Liver (tissue), 9 donors: ENCODE measurements around the gene PSMB7. TPM values are rescaled to one million over a fixed set of nuclear protein-coding genes. Genes with fewer than 3 reads are reported as not detected.

Source experiments
- DNase-seq: peaks from one replicate; pipeline ENCODE4 v3.0.0-alpha.2; 2017; ENCODE audit warnings: low spot score
- H3K27ac ChIP-seq, 2 donors: one replicate each; pipeline ENCODE4 v1.7.0; 2013; ENCODE audit warnings: inconsistent platforms in 2 of 2, low read length in 2 of 2, control low read depth in 1 of 2, low read depth in 1 of 2, mild to moderate bottlenecking in 1 of 2
- H3K27me3 ChIP-seq, 4 donors: one replicate each; pipeline versions ENCODE4 v1.6.1 to v1.7.0; 2013; ENCODE audit warnings: low read length in 3 of 4, inconsistent platforms in 1 of 4, mild to moderate bottlenecking in 1 of 4, moderate library complexity in 1 of 4; ENCODE audit not compliant: control insufficient read depth in 4 of 4, insufficient read depth in 4 of 4
- H3K36me3 ChIP-seq, 4 donors: one replicate each; pipeline versions ENCODE4 v1.6.1 to v1.7.0; 2013; ENCODE audit warnings: low read length in 3 of 4, mild to moderate bottlenecking in 3 of 4, low read depth in 1 of 4, moderate library complexity in 1 of 4; ENCODE audit not compliant: control insufficient read depth in 4 of 4, insufficient read depth in 3 of 4
- H3K4me1 ChIP-seq, 4 donors: one replicate each; pipeline versions ENCODE4 v1.6.1 to v1.7.0; 2013; ENCODE audit warnings: low read length in 3 of 4, mild to moderate bottlenecking in 3 of 4, moderate library complexity in 1 of 4; ENCODE audit not compliant: control insufficient read depth in 4 of 4, insufficient read depth in 4 of 4
- H3K4me3 ChIP-seq, 3 donors: one replicate each; pipeline versions ENCODE4 v1.6.1 to v1.7.0; 2013; ENCODE audit warnings: low read length in 3 of 3, control low read depth in 1 of 3, low read depth in 1 of 3, mild to moderate bottlenecking in 1 of 3
- H3K9ac ChIP-seq, 2 donors: one replicate each; pipeline ENCODE4 v1.7.0; 2013; ENCODE audit warnings: low read length in 2 of 2, mild to moderate bottlenecking in 2 of 2, moderate library complexity in 2 of 2, control low read depth in 1 of 2, low read depth in 1 of 2
- H3K9me3 ChIP-seq, 4 donors: one replicate each; pipeline versions ENCODE4 v1.6.1 to v1.7.0; 2013; ENCODE audit warnings: low read length in 3 of 4; ENCODE audit not compliant: control insufficient read depth in 4 of 4
- ATF3 ChIP-seq: IDR thresholded peaks from 2 replicates; pipeline ENCODE4 v1.6.1; 2016; ENCODE audit warnings: antibody characterized with exemption
- CTCF ChIP-seq: fragments of 150-350 bp; IDR thresholded peaks from 2 replicates; pipeline ENCODE4 v1.5.1; 2017; ENCODE audit warnings: improper control_type of control experiment, low read depth, low read length; ENCODE audit not compliant: missing input control
- EGR1 ChIP-seq, 2 donors: IDR thresholded peaks; 2 replicates each; pipeline ENCODE4 v1.6.1; 2016 to 2018; ENCODE audit warnings: antibody characterized with exemption in 2 of 2, low read depth in 2 of 2
- FOXA1 ChIP-seq: IDR thresholded peaks from 2 replicates; pipeline ENCODE4 v1.6.1; 2016; ENCODE audit warnings: antibody characterized with exemption
- FOXA2 ChIP-seq: IDR thresholded peaks from 2 replicates; pipeline ENCODE4 v1.6.1; 2016; ENCODE audit warnings: antibody characterized with exemption
- GABPA ChIP-seq, 2 donors: IDR thresholded peaks in 1 of 2; conservative IDR thresholded peaks in 1 of 2; 2 replicates each; pipeline ENCODE4 v1.6.1; 2016; ENCODE audit warnings: antibody characterized with exemption in 2 of 2, mild to moderate bottlenecking in 1 of 2, moderate library complexity in 1 of 2
- HNF4G ChIP-seq: IDR thresholded peaks from 2 replicates; pipeline ENCODE4 v1.6.1; 2016; ENCODE audit warnings: antibody characterized with exemption
- JUND ChIP-seq, 2 donors: IDR thresholded peaks; 2 replicates each; pipeline ENCODE4 v1.6.1; 2016; ENCODE audit warnings: antibody characterized with exemption in 2 of 2
- MAX ChIP-seq: IDR thresholded peaks from 2 replicates; pipeline ENCODE4 v1.6.1; 2016; ENCODE audit warnings: antibody characterized with exemption
- REST ChIP-seq: IDR thresholded peaks from 2 replicates; pipeline ENCODE4 v1.6.1; 2016; ENCODE audit warnings: antibody characterized with exemption, mild to moderate bottlenecking
- RXRA ChIP-seq, 2 donors: IDR thresholded peaks; 2 replicates each; pipeline ENCODE4 v1.6.1; 2017 to 2018; ENCODE audit warnings: antibody characterized with exemption in 2 of 2, mild to moderate bottlenecking in 1 of 2
- SP1 ChIP-seq: IDR thresholded peaks from 2 replicates; pipeline ENCODE4 v1.6.1; 2018; ENCODE audit warnings: antibody characterized with exemption, mild to moderate bottlenecking
- TAF1 ChIP-seq: conservative IDR thresholded peaks from 2 replicates; pipeline ENCODE4 v1.6.1; 2016; ENCODE audit warnings: antibody characterized with exemption, mild to moderate bottlenecking
- YY1 ChIP-seq: IDR thresholded peaks from 2 replicates; pipeline ENCODE4 v1.6.1; 2016; ENCODE audit warnings: antibody characterized with exemption, mild to moderate bottlenecking
- ZBTB33 ChIP-seq: IDR thresholded peaks from 2 replicates; pipeline ENCODE4 v1.6.1; 2016; ENCODE audit warnings: antibody characterized with exemption
- WGBS: extraction: QIAGEN DNeasy Blood & Tissue Kit; methylation state at CpG from one replicate; pipeline ENCODE4 v1.1.7; 2013; 5-methylcytosine and 5-hydroxymethylcytosine counted together
- polyA plus RNA-seq, 2 donors: library from polyadenylated mRNA; stranded (reverse) in 1 of 2; unstranded in 1 of 2; fragments of 200-250 nt in 1 of 2; fragments of >200 nt in 1 of 2; fragmentation: Nextera tagmentation in 1 of 2; extraction: Ambion mirVana in 1 of 2; gene quantifications; one replicate each; pipeline versions ENCODE4 v1.2.1 to v1.2.3, GENCODE V29; 2013 to 2015
- total RNA-seq, 2 donors: library from RNA; depleted of rRNA; stranded (reverse); fragments of >200 nt; gene quantifications; one replicate each; pipeline ENCODE4 v1.2.3, GENCODE V29; 2014
- donor health status: healthy.
- donor health status: healthy.
- donor health status: healthy.
- donor health status: healthy.
- donor health status: healthy.

The PSMB7 gene
- total and polyA plus RNA-seq, 4 donors = 90.9 to 183 (median 134) TPM

GRCh38 chr9:124373386-124373785, 41.9 kb downstream of the PSMB7 start (continued):
- TF ChIP-seq RXRA (IDR thresholded peaks at IDR 0.05) (no peak), REST (no peak)

GRCh38 chr9:124372038-124372437, 43.2 kb downstream of the PSMB7 start:
- no peak for TF ChIP-seq ATF3
- no peak for TF ChIP-seq TAF1
- TF ChIP-seq YY1 = no peak
- TF ChIP-seq MAX = no peak
- Histone ChIP-seq H3K9ac (no peak overlapping the region), H3K27me3 (no peaks in the 10 kb centered on the region), H3K4me3 (no peak overlapping the region), H3K27ac (no peak overlapping the region), H3K36me3 (peaks cover 0 to 3% (median under 1%) of the 10 kb centered on the region in 4 donors), H3K9me3 (no peaks in the 10 kb centered on the region), H3K4me1 (peaks cover 7 to 16% (median 14%) of the 10 kb centered on the region in 4 donors)
- no peak for DNase-seq

GRCh38 chr9:124370896-124371582, 44.2 kb downstream of the PSMB7 start:
- no peak for DNase-seq
- WGBS = 76% methylated on average over 9 of the region's 9 CpGs
- no peaks in the 10 kb centered on the region for H3K9me3 ChIP-seq
- H3K9ac ChIP-seq = no peak overlapping the region
- H3K4me3 ChIP-seq = no peak overlapping the region
- TF ChIP-seq TAF1 = no peak
- no peak for TF ChIP-seq HNF4G
- TF ChIP-seq FOXA2 = no peak
- no peak for TF ChIP-seq JUND (IDR thresholded peaks at IDR 0.05)
- no peak for TF ChIP-seq FOXA1
- no peak for TF ChIP-seq SP1
- no peak for TF ChIP-seq EGR1 (IDR thresholded peaks at IDR 0.05; ENCODE audit: low read depth in 2 of 2)
- TF ChIP-seq CTCF = no peak
- TF ChIP-seq GABPA (IDR thresholded peaks at IDR 0.05 in 1 of 2, conservative IDR thresholded peaks at IDR 0.05 in 1 of 2) = no peak
- TF ChIP-seq MAX = no peak
- TF ChIP-seq ZBTB33 = no peak
- H3K27ac ChIP-seq = no peak overlapping the region
- H3K4me1 ChIP-seq = peaks cover 7 to 16% (median 14%) of the 10 kb centered on the region in 4 donors
- no peaks in the 10 kb centered on the region for H3K27me3 ChIP-seq
- peaks cover 0 to 3% (median 2%) of the 10 kb centered on the region in 4 donors for H3K36me3 ChIP-seq
